GM18519 (cell line): ENCODE measurements around the gene CLIC1.

Experiments
- ATAC-seq: cut with Tn5 transposase; IDR thresholded peaks from one replicate; pipeline ENCODE4 v1.9.1; 2021; ENCODE audit warnings: mild to moderate bottlenecking, moderate library complexity; ENCODE audit not compliant: unreplicated experiment, low FRiP score

The CLIC1 gene

DNA sequence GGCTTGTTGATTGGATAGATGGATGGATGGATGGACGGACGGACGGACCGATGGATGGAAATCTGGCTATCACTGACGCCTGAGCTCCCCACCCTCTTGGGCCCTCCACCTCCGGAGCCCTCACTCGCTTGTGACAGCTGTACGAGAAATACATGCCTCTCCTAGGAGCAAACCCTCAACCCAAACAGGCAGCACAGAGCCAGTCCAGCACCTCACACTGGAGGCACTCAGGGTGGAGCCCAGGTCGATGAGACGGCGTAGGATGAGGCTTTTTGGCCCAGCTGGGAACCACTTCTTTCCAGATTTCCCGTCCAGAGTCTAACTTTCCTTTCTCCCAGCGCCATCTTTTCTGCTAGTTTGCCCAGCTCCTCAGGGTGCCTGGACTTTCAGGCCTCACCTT lies 52.7 kb downstream of the CLIC1 start:
- no peak for ATAC-seq

DNA sequence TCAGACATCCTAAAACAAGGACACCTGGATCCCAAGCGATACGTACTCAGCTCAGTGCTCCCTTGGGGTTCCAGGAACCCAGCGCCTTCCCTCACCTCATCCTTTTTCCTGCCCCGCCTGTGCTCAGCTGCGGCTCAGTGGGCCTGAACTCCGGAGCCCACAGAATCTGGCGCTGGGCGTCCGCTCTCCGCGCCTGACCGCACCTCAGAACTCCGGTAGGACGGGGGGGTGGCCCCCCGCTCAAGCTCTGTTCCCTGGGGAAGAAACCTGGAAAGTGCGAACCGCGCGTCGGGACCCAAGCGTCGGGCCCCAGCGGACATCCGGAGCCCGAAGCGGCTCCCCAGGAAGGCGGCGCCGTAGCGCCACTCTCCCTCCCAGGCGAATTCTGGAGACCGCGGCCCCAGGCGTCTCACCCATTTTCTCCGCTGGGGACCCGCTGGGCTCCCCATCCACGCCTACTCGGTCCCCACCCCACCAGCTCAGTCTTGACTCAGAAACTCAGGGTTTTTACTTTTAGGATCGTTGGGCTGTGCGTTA lies 55.1 kb downstream of the CLIC1 start:
- ATAC-seq = no peak
